Endothelial cell of umbilical vein (primary cell): ENCODE data around the gene NAPB.

Experiments used
- EZH2 ChIP-seq: IDR thresholded peaks from 2 replicates; pipeline ENCODE4 v1.6.1; 2012; ENCODE audit warnings: borderline replicate concordance, low read depth, mild to moderate bottlenecking, moderate library complexity, low read length, inconsistent platforms; ENCODE audit not compliant: severe bottlenecking
- FOS ChIP-seq: IDR thresholded peaks from 2 replicates; pipeline ENCODE4 v1.6.1; 2011; ENCODE audit warnings: mild to moderate bottlenecking, low read length, moderate library complexity, borderline replicate concordance; ENCODE audit not compliant: insufficient read depth
- GATA2 ChIP-seq: IDR thresholded peaks from 2 replicates; pipeline ENCODE4 v1.7.0; 2011; ENCODE audit warnings: low read depth, mild to moderate bottlenecking, moderate library complexity, mixed read lengths, low read length; ENCODE audit not compliant: insufficient read length, insufficient read depth
- JUN ChIP-seq: IDR thresholded peaks from 2 replicates; pipeline ENCODE4 v1.6.1; 2011; ENCODE audit warnings: borderline replicate concordance, low read depth; ENCODE audit not compliant: insufficient read length, insufficient read depth
- MYC ChIP-seq: IDR thresholded peaks from one replicate; pipeline ENCODE4 v1.6.1; 2011; ENCODE audit warnings: mild to moderate bottlenecking, low read depth, low read length
- POLR2A ChIP-seq: IDR thresholded peaks from 2 replicates; pipeline ENCODE4 v1.6.1; 2012; ENCODE audit warnings: low read depth, mild to moderate bottlenecking, control low read depth, low read length
- POLR2AphosphoS5 ChIP-seq: IDR thresholded peaks from 2 replicates; pipeline ENCODE4 v1.6.1; 2012; ENCODE audit warnings: low read depth, mild to moderate bottlenecking, control low read depth, low read length, moderate library complexity; ENCODE audit not compliant: insufficient read depth
- TF ChIP-seq, protein P1 (sequence below): IDR thresholded peaks from 2 replicates; pipeline ENCODE4 v1.6.1; 2011; ENCODE audit not compliant: insufficient read depth, insufficient read length
- TF ChIP-seq, protein P2 (sequence below), 2 donors: IDR thresholded peaks; 1 replicate in 1 of 2; 2 replicates in 1 of 2; pipeline ENCODE4 v1.5.1; 2011; ENCODE audit warnings: low read length in 2 of 2, mild to moderate bottlenecking in 2 of 2, moderate library complexity in 2 of 2, control low read depth in 1 of 2, inconsistent platforms in 1 of 2, low read depth in 1 of 2; ENCODE audit not compliant: insufficient read depth in 1 of 2; ENCODE audit errors: extremely low read depth in 1 of 2

DNA sequence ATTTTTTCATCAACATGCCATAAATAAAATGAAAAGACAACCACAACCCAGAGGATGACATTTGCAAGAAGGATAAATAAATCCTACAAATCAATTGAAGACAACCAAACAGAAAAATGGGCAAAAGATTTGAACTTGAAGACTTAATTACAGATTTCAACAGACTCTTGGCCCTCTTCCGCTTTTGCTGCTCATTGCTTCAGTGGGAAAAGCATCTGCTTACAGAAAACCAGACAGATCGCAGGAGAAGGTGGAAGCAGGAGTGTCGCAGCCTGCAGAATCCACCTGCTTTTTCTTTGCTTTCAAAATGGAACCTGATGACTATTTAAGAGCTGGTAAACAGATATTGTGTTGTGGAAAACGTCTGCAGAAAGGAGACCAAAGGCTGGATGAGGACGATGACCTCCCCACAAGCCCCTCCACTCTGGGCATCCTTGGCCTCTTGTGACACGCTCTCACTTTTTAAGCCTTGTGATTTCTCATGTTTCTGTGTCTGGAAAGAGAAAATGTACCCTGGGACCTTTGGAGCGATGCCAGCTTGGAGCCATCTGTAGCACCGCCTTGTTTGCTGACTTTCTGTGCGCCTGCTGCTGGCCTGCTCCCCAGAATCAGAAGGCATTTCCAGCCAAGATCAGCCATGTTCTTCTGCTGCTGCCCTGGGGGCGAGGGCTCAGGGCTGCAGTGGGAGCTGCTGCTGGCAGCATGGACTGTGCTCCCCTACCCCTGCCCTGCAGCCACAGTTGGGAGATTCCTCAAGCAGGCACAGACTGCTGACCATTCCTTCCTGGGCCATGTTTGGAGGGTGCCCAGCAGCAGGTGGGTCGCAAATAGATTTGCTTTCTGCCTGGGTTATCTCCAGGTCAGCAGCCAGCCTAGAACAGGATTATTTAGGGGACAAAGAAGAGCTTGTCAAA lies 14.6 kb upstream of the NAPB start:
- TF ChIP-seq, protein P1, sequence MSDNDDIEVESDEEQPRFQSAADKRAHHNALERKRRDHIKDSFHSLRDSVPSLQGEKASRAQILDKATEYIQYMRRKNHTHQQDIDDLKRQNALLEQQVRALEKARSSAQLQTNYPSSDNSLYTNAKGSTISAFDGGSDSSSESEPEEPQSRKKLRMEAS: no peak
- TF ChIP-seq POLR2A: no peak
- TF ChIP-seq, protein P2, sequence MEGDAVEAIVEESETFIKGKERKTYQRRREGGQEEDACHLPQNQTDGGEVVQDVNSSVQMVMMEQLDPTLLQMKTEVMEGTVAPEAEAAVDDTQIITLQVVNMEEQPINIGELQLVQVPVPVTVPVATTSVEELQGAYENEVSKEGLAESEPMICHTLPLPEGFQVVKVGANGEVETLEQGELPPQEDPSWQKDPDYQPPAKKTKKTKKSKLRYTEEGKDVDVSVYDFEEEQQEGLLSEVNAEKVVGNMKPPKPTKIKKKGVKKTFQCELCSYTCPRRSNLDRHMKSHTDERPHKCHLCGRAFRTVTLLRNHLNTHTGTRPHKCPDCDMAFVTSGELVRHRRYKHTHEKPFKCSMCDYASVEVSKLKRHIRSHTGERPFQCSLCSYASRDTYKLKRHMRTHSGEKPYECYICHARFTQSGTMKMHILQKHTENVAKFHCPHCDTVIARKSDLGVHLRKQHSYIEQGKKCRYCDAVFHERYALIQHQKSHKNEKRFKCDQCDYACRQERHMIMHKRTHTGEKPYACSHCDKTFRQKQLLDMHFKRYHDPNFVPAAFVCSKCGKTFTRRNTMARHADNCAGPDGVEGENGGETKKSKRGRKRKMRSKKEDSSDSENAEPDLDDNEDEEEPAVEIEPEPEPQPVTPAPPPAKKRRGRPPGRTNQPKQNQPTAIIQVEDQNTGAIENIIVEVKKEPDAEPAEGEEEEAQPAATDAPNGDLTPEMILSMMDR (IDR thresholded peaks at IDR 0.05; ENCODE audit: extremely low read depth in 1 of 2, insufficient read depth in 1 of 2, low read depth in 1 of 2, low read length in 2 of 2): no peak
- TF ChIP-seq GATA2: no peak
- no peak for TF ChIP-seq MYC
- no peak for TF ChIP-seq JUN
- TF ChIP-seq EZH2: no peak
- TF ChIP-seq POLR2AphosphoS5: no peak
- no peak for TF ChIP-seq FOS
